Fibroblast of the conjunctiva (primary cell): Measurements from ENCODE around the gene TMEM54.

Experiments
- DNase-seq: peaks from one replicate; pipeline ENCODE4 v3.0.0-alpha.2; 2010; ENCODE audit warnings: low read depth

Gene TMEM54, protein sequence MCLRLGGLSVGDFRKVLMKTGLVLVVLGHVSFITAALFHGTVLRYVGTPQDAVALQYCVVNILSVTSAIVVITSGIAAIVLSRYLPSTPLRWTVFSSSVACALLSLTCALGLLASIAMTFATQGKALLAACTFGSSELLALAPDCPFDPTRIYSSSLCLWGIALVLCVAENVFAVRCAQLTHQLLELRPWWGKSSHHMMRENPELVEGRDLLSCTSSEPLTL

DNA sequence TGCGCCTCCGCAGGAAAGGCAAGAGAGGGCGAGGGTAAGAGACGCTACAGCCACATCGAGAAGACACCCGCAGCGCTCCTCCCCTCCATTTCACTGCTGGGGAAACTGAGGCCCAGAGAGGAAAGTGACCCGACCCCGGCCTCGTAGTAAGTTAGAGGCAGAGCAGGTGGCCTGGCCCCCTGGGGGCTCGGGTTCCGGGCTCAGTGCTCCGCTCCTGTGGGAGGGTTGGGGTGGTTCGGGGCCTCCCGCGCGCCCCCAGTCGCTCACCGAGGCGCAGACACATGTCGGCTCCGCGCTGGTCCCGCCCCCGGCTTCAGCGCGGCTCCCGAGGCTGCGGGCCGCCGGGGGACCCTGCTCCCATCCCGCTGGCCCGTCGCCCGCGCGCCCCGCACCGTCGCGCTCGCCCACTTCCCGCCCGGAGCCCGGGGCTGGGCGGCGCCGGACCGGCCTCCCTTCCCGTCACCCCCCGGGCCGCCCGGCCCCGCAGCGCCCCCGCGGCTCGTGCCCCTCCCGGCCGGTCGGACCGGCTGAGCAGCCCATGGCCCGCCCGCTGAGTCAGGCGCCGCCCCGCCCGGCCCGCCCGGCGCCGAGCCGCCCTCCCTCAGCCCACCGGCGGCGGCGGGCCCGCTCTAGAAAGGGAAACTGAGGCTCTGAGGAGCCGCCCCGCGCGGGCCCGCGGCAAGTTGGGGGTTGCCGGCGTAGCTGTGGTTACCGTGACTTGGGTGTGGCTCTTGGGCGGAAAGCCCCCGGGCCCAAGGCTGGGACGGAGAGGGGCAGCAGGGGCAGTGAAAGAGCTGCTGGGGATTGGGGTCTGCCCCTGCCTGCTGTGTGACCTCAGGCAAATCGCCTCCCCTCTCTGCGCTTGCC lies at the start of gene TMEM54:
TMEM54 (minus strand) TSS at position 434 of the 867 bp plus-strand sequence; CDS start at position 283, 151 bp downstream.
- DNase-seq = no peak

DNA sequence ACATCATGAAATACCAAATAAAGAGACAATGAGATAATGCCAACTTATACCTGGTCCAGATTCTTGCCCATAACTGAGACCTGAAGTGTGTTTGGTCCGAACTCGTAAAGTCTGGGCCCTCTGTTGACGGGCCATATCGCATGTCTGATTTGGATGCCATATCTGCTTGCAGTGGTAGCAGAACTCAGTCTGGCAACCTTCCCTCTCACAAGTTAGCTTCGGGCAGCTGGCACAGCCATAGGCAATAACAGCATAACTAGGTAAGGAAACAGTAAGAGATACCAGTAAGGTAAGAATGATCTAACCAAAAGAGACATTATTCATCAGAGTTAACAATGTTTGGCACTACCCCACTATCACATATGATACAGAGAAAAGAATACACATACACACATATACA lies 48.3 kb upstream of the TMEM54 start:
- DNase-seq = no peak

DNA sequence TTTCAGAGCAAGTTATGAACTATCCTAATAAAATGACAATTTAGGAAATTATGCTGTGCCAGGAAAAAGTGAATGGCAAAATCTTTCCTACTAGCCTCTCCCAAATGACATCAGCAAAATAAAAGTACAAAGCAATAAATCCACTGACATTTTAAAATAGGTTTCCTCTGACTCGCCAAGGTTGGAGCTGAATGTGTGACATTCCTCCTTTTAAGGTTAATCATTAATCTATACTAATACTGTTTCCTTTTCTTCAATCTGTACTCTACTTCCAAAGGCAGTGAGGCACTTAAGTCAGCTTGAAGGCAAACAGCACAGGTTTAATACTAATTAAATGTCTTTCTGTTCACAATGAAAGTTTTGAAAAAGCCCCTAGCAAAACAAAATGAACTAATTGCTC lies 47.7 kb upstream of the TMEM54 start:
- no peak for DNase-seq

DNA sequence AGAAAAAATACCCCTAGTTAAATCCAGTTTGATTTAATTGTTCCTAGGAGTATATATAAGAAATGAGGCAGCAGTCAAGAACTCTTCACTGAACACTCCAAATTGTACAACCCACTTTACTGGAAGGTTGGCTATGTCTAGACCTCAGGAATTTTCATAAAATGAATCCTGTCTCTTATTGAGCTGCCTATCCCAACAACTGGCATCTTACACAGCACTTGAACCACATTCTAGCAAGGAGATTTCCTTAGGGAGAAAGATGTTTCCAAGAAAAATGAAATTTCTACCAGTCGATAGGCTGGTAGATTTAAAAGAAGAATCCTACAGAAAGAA lies 47.2 kb upstream of the TMEM54 start:
- DNase-seq = no peak

DNA sequence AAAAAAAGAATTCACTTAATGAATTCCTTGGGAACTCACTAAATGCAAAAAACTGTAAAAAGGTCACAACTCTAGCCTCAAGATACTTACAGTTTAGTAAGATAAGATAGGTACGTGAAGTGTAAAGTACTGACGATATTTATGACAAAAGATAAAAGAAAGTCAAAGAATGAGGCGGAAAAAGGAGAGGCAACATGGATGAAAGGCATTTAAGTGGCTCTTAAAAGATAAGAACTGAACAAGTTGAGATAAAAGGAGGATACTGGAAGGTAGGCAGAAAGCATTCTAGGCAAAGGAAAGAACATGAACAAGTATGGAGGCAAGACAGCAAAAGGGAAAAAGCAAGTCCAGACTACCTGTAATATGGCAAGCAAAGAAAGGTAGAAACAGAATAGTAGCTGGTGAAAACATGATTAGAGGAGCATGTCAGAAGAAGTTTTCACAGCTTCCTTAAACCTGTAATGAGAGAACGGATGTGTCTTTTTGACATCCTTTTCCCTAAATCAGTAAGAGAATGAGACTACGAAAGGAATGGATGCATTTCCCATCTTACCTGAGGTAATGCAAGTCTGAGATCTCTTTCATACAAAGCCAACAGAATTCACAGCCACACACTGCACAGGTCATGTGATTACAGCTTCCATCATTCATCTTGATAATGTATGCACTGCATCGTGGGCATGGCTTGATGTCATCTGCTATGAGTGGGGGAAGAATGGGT lies 46.6 kb upstream of the TMEM54 start:
- DNase-seq = no peak

DNA sequence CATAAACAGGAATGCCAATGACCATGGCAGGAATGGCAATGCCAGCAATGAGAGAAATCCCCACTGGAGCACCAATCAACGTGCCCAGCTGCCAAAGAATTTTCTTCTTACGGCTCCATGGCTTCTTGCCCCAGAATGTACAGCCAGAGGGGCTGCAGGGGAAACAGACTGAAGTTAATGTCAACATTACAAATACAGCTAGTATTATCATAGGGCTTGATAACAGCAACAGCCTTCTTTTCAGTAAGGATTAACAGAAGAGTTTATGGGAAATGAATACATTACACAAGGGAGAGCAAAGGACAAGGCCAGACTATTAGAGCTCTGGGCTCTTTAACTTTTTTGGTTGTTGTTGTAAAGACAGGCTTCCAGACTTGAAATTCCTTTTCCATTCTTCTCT lies 45.2 kb upstream of the TMEM54 start:
- no peak for DNase-seq

DNA sequence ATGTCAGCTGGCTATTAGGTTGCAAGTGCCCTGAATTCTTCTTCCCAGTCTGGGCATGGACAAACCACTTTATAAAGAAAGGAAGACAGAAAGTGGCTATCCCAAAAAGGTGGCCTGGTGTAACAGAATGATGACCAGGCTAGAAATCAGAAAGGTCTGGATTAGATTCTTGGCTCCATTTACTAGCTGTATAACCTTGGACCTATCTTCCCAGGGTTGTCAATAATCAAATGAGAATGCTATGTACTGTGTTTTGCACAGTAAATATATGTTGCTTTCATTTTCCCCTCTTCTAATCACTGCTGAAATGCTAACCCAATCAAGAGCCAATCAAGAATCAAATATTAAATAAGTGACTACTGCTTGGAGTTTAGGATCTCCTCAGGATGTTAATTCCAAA lies 43.0 kb upstream of the TMEM54 start:
- DNase-seq = no peak

DNA sequence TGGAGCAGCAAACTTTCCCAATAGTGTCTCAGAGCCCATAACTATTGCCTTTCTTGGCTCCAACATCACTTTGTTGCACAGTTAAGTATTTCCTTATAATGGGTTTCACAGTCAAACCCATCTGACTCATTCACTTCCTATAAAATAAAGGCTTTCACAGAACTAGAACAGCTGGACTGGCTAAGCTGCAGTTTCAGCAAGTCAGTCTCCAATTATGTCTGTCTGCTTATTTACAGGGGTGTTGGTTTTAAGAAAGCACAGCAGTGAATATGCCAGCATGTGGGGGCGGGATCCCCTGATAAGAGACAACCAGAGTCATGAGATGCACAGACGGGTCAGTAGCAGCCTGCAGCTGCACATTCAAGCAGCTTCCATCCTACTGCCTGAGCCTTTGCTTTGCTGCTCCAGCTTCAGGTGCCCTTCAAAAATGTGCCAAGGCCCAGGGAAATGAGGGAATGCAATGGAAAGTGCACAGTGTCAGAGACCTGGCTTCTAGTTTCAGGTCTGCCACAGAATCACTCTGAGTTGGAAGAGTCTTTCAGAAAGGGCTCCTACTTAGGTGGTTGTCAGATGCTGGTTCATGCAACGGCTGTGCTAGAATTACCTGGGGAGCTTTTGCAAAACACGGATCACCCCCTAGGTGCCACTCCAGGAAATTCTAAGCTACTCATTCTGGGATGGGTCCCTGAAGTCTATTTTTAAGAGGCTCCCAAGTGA lies 38.6 kb upstream of the TMEM54 start:
- DNase-seq = peak; percentile 60

DNA sequence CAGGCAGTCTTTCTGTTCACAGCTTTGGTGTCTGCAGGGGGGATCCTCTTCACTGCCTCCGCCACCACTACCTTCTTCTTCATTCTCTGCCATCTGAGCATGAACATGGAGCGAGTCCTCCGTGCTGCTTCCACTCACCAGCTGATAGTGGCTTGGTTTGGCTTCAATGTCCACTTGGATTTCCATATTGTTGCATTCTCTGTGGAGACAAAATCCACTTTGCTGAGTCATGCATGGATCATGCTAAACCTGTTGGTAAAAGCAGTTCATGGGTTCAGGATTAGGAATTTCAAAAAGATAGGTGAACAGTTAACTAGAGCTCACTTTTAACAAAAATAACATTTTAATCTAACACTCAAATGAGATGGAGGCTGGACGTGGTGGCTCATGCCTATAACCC lies 35.9 kb upstream of the TMEM54 start:
- DNase-seq = no peak

DNA sequence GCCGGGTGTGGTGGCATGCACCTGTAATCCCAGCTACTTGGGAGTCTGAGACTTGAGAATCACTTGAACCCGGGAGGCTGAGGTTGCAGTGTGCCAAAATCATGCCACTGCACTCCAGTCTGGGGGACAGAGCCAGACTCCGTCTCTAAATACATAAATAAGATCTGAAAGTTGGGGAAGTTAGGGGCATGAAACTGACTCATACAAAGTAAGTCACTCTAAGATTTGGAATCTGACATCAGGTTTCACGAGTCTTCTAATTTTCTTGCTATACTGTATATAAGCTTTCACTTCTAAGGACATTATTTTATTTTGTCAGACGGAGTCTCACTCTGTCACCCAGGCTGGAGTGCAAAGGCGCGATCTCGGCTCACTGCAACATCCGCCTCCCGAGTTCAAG lies 33.3 kb upstream of the TMEM54 start:
- DNase-seq = no peak

DNA sequence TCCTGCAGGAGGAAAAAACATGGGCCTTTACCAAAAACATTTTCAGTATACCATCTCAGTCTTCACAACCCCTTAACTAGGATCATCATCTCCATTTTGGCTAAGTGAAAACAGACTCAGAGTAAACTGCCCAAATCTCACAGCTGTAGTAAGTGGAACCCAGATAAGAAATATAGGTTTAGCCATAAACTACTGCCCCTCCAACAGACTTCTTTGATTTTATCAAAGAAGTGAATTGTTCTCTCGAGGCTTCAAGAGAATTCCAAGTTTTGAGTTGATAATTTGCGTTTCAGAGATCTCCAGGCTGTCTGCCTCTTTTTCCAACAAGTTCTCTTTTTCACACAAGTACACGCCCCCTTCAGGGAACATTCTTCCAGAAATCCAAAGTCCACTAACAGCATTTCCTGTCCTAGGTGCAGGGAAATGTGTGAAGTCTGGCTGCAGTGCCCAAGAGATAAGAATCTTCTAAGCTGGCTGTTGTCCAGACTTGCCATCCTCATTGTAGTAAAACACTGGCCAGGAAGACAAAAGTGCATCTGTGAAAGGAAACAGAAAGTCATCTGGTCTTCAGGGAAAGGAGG lies 32.6 kb upstream of the TMEM54 start:
- no peak for DNase-seq

DNA sequence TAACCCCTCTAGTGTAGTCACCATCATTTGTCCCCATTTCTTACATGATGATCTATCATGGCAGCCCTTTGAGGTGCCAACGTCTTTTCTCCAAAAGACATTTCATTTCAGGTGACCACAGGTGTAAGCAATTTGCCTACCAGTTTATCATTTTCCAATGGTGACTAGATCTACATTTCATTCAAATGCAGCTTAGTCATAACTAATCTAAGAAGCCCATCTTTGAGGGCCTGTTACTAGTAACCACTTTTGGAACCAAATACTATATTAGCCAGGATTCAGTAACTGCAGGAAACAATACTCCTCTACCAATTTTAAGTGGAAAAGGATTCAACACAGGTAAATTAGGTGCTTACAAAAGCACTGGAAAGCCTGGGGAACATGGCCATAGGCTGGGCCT lies 30.6 kb upstream of the TMEM54 start:
- no peak for DNase-seq

DNA sequence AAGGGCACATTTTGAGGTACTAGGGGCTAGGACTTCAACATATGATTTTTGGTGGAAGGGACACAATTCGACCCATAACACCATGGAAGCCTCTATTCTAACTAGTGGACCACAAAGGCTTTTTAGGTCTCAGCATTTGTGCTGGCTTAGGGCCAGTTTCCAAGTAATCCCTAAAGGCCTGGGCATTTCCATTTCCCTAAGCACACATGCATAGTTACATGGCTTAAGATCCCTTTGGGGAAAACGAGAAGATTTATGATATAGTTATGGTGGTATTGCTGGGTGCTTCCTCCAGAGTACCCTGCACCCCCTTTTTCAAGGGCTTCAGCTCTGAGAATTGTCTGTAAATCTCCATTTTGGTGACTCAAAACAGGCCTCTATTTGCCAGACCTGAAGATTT lies 28.2 kb upstream of the TMEM54 start:
- no peak for DNase-seq

DNA sequence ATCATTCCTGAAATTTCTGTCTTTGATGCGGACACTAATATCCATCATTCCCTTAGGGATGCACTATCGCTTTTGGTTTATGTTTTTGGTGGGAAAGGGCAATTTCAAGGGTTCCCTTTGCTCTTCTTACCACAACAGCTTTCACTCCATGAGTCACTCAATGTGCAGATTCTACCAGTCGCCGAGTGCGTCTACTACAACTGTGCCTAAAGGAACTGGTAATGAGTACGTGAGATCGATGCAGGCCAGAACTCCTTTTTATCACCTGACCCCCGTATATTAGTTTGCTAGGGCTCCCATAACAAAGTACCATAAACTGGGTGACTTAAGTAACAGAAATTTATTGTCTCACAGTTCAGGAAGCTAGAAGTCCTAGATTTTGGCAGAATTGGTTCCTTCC lies 27.5 kb upstream of the TMEM54 start:
- DNase-seq = no peak

DNA sequence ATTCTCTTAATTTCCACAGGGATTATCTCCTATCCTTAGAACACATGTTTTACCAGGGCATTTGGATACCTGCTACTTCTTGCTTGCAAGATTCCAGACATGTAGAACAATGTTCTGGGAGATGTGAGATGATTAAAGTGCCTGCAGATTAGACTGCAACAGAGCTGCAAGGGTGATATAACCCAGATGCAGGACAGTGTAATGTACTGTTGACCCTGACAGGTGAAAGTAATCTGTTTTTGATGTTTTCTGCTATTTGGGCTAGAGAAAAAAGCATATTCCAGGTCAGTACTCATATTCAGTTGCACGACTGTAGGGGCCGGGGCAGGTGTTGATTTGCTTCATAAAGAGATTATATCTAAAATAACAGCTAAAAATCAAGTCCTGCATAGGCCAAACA lies 27.1 kb upstream of the TMEM54 start:
- no peak for DNase-seq

DNA sequence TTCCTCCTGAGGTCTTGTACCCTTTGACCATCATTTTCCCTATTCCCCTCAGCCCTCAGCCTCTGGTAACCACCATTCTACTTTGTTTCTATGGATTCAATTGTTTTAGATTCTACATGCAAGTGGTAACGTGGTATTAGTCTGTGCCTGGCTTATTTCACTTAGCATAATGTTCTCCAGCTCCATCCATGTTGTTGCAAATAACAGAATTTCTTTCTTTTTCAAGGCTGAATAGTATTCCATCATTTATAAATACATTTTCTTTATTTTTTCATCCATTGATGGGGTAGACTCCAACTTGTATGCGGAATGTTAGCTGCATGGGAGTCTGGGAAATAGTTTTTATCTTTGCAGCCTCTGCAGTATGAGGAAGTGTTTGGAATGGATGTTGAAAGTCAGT lies 26.3 kb upstream of the TMEM54 start:
- DNase-seq = no peak

DNA sequence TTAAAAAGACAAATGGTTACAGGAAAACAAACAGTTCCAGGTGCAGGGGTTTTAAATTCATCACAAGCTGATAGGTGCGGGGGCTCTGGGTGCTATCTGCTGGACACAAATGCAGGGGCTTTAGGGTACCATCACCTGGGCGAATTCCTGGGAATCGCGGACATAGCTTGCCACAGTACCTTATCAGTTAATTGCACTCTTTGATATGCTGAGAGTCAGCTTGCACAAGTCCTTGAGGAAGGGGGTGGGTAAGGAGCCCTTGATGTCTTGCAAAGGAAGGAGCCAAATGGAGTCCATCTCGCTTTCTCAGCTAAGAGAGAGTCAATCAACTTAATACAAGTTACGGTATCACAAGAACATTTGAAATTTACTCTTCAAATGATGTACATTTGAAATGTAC lies 25.4 kb upstream of the TMEM54 start:
- DNase-seq = no peak

DNA sequence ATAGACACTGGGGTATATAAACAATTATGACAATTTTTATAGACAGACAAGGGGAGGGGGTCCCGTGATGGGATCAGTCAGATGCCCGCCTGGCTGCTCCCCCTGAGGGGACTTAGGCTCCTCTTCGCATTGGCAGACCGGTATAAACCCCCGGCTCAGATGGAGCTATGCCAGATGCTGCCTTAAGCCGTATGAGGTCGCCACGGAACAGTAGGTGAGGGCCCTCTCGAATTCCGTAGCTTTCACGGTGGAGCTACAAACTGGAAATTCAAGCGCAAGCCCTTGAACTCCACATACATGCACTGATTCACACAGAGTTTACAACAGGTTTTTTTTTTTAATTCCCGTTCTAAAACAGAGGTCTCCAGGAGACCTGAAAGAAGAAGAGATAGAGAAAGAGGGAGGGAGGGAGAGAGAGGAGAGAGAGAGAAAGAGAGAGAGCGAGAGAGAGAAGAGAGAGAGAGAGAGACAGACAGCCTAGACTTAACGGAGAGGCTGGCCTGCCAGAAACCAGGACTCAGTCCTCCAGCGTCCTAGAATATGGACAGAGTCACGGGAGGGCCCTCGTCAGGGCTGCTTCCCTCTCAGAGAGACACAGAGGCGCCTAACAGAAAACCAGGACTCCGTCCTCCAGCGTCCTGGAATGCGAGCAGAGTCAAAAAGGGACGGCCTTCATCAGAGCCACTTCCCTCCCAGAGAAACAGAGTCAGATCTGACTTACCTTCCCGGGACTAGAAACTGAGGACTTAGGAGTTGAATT lies 24.4 kb upstream of the TMEM54 start:
- no peak for DNase-seq

DNA sequence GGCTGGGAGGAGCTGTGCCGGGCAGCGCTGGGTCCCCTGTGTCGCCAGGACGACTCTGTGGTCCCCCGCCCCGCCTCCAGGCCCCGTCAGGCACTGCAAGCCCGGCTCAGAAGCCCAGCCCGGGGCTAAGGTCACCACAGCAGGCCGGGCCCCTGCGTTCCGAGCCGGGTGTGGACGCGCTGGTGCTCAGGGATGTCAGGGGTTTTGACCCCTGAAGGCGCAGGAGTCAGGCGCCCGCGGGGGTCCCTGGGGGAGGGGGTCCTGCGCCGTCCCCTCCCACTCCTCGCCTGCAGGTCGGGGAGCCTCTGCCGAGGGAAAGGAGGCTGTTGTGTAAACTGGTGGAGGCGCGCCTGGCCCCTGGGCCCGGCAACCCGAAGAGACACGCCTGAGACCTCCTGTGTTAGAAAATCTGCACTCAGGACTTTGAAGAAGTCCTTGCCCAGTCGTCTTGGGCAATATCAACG lies 23.7 kb upstream of the TMEM54 start:
- DNase-seq = no peak

DNA sequence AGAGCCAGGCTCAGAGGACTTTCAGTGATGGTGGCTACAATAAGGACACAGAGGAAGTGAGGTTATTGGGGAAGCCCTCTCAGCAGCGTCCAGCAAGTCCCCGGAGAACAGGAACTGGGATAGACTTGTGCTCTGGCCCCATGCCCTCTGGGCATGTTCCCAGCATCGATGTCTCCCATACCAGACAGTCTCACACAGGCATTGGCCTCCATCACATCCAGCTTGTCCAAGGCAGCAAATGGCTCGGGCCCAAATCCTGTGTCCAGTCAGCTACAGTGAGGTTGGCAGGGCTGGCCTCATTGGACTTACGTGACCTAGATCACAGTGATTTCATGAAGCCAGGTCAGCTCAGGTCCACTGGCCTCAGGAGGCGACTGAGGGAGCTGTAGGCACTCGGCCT lies 19.6 kb upstream of the TMEM54 start:
- DNase-seq = no peak
